HepG2 (cell line): ENCODE measurements around the gene KCNG4. TPM values are rescaled to one million over a fixed set of nuclear protein-coding genes. Genes with fewer than 3 reads are reported as not detected.

Experiments used
- ATAC-seq: fragments of 200-7000 bp; cut with Tn5 transposase; 3 replicates; pipeline ENCODE4 v1.9.1; 2020; ENCODE audit warnings: mild to moderate bottlenecking, moderate library complexity
- BruUV-seq: library from RNA; stranded (reverse); fragments of 400-500 nt; replicated peaks from 2 replicates; lab custom pipeline; 2021; lab: Mats Ljungman, UMichigan
- CTCF ChIA-PET: fragments of 300-600 bp; formaldehyde crosslinking; extraction: SDS; loops from one replicate; lab custom pipeline; 2021; ENCODE audit warnings: low total read pairs, inconsistent platforms, low intra/inter-chr PET ratio; lab: Yijun Ruan, JAX
- POLR2A ChIA-PET: fragments of 350-600 bp; sonication (Branson Sonifier 250); formaldehyde crosslinking; loops from one replicate; lab custom pipeline; 2020; ENCODE audit warnings: antibody characterized with exemption, inconsistent platforms; lab: Yijun Ruan, JAX
- DNase-seq: peaks from one replicate; pipeline ENCODE4 v3.0.0-alpha.2; 2015; ENCODE audit warnings: low spot score
- FAIRE-seq: peaks from 3 replicates; lab custom pipeline; 2011; peaks lifted over from hg19 to GRCh38; lab: Jason Lieb, UNC
- H2AFZ ChIP-seq: one replicate; pipeline ENCODE4 v1.6.1; 2011; ENCODE audit warnings: low read length, inconsistent platforms
- H3K27ac ChIP-seq: fragments of 300-600 bp; 3 replicates; pipeline ENCODE4 v1.8.0; 2011; ENCODE audit warnings: mixed run types, mild to moderate bottlenecking, mixed read lengths, low read length, inconsistent platforms; ENCODE audit not compliant: insufficient read depth; ENCODE audit errors: extremely low read length
- H3K27me3 ChIP-seq, 2 experiments: fragments of 200-600 bp in 1 of 2; 2 replicates in 1 of 2; 3 replicates in 1 of 2; pipeline versions ENCODE4 v1.6.0 to v1.8.0; 2011; ENCODE audit warnings: low read length in 2 of 2, mild to moderate bottlenecking in 2 of 2, moderate library complexity in 2 of 2, inconsistent platforms in 1 of 2; ENCODE audit not compliant: insufficient read depth in 2 of 2, control insufficient read depth in 1 of 2
- H3K36me3 ChIP-seq, 2 experiments: fragments of 200-600 bp in 1 of 2; replicated peaks in 1 of 2; 2 replicates in 1 of 2; 3 replicates in 1 of 2; pipeline versions ENCODE4 v1.5.1 to v1.8.0; 2011; ENCODE audit warnings: low read length in 2 of 2, inconsistent platforms in 1 of 2; ENCODE audit not compliant: insufficient read depth in 2 of 2, control insufficient read depth in 1 of 2
- H3K4me1 ChIP-seq: 2 replicates; pipeline ENCODE4 v1.5.1; 2012; ENCODE audit warnings: low read length, inconsistent platforms; ENCODE audit not compliant: insufficient read depth
- H3K4me2 ChIP-seq: 2 replicates; pipeline ENCODE4 v1.6.0; 2011; ENCODE audit warnings: low read depth, low read length, inconsistent platforms
- H3K4me3 ChIP-seq, 3 experiments: fragments of 200-600 bp in 1 of 3; sonication (generic), shearing (Covaris generic) in 1 of 3; replicated peaks in 1 of 3; 2 replicates each; pipeline ENCODE4 v1.5.1; 2011 to 2016; ENCODE audit warnings: low read length in 3 of 3, inconsistent platforms in 2 of 3, low read depth in 2 of 3, mild to moderate bottlenecking in 2 of 3, control low read depth in 1 of 3, mixed read lengths in 1 of 3; ENCODE audit not compliant: insufficient read depth in 1 of 3
- H3K79me2 ChIP-seq: one replicate; pipeline ENCODE4 v1.6.1; 2011; ENCODE audit warnings: low read length, inconsistent platforms; ENCODE audit not compliant: insufficient read depth
- H3K9ac ChIP-seq: 2 replicates; pipeline ENCODE4 v1.6.0; 2011; ENCODE audit warnings: mild to moderate bottlenecking, low read depth, low read length, inconsistent platforms; ENCODE audit not compliant: insufficient read depth
- H3K9me3 ChIP-seq: 2 replicates; pipeline ENCODE4 v1.5.1; 2012; ENCODE audit warnings: mild to moderate bottlenecking, low read length
- H4K20me1 ChIP-seq: 2 replicates; pipeline ENCODE4 v1.6.0; 2011; ENCODE audit warnings: inconsistent platforms, mild to moderate bottlenecking, low read length, moderate library complexity; ENCODE audit not compliant: insufficient read depth
- CTCF ChIP-seq: sonication (generic); formaldehyde crosslinking; IDR thresholded peaks from 2 replicates; pipeline ENCODE4 v1.5.0; 2020; ENCODE audit warnings: mild to moderate bottlenecking, missing genetic modification reagents, moderate library complexity
- HINFP ChIP-seq: sonication (generic); formaldehyde crosslinking; IDR thresholded peaks from 2 replicates; pipeline ENCODE4 v1.4.0; 2020; ENCODE audit warnings: low read depth, mild to moderate bottlenecking, missing genetic modification reagents
- KAT7 ChIP-seq: IDR thresholded peaks from 2 replicates; pipeline ENCODE4 v1.6.1; 2018; ENCODE audit warnings: borderline replicate concordance, missing compliant biosample characterization
- KLF16 ChIP-seq, 2 experiments: sonication (generic) in 1 of 2; formaldehyde crosslinking in 1 of 2; IDR thresholded peaks; 2 replicates each; pipeline versions ENCODE4 v1.6.1 to v1.8.0; 2016 to 2023; ENCODE audit warnings: missing genetic modification reagents in 2 of 2, missing compliant biosample characterization in 1 of 2
- RFX1 ChIP-seq: fragments of 450-650 bp; IDR thresholded peaks from 2 replicates; pipeline ENCODE4 v1.6.1; 2017
- SMC3 ChIP-seq: IDR thresholded peaks from 2 replicates; pipeline ENCODE4 v1.6.1; 2011; ENCODE audit warnings: low read length, improper control_type of control experiment
- TBL1XR1 ChIP-seq: fragments of 150-350 bp; IDR thresholded peaks from 2 replicates; pipeline ENCODE4 v1.6.1; 2014; ENCODE audit warnings: borderline replicate concordance, low read length; ENCODE audit not compliant: partially characterized antibody
- XRCC5 ChIP-seq: fragments of 200-400 bp; formaldehyde crosslinking; optimal IDR thresholded peaks from 2 replicates; pipeline ENCODE3; 2017; ENCODE audit warnings: mild to moderate bottlenecking, low read length
- ZNF225 ChIP-seq: sonication (generic); formaldehyde crosslinking; IDR thresholded peaks from 2 replicates; pipeline ENCODE4 v1.4.0; 2020; ENCODE audit warnings: mild to moderate bottlenecking, missing genetic modification reagents
- ZSCAN25 ChIP-seq: sonication (generic); formaldehyde crosslinking; IDR thresholded peaks from 2 replicates; pipeline ENCODE4 v1.8.0; 2022; ENCODE audit warnings: mild to moderate bottlenecking, missing genetic modification reagents
- WGBS: methylation state at CpG from one replicate; pipeline ENCODE4 v1.1.6; 2017; ENCODE audit warnings: low lambda C conversion rate; 5-methylcytosine and 5-hydroxymethylcytosine counted together
- in situ Hi-C: cut with HindIII; loops from 2 replicates; pipeline ENCODE4 v1.10.0; 2017; ENCODE audit warnings: low pct_unique_long_range_greater_than_20kb; ENCODE audit not compliant: extremely low pct_ligation_motif_present
- intact Hi-C: fragments of 100-400 bp; cut with micrococcal nuclease; formaldehyde crosslinking; loops from one replicate; pipeline ENCODE4 v1.10.0; 2022; ENCODE audit not compliant: unreplicated experiment
- polyA plus RNA-seq, 8 experiments: library from polyadenylated mRNA; depleted of rRNA in 3 of 8; stranded (reverse) in 7 of 8; unstranded in 1 of 8; fragments of >200 nt; fragmentation: Illumina TruSeq in 4 of 8; extraction: Trizol in 4 of 8; gene quantifications; 2 replicates each; pipeline versions ENCODE4 v1.2.1 to v1.2.3, GENCODE V29; 2011 to 2016; ENCODE audit warnings: low read depth in 4 of 8, missing spikeins in 1 of 8, mixed read lengths in 1 of 8; ENCODE audit not compliant: insufficient read depth in 1 of 8
- total RNA-seq, 5 experiments: library from RNA; depleted of rRNA; stranded (reverse); fragments of >200 nt; fragmentation: Illumina TruSeq; extraction: Trizol; gene quantifications; 2 replicates each; pipeline ENCODE4 v1.2.3, GENCODE V29; 2016; ENCODE audit warnings: low read depth in 1 of 5

KCNG4 gene
- total and polyA plus RNA-seq, 2 of the 13 experiments (the other 11 are each of a cell fraction or from before 2014, with no cell fraction given): not detected

DNA sequence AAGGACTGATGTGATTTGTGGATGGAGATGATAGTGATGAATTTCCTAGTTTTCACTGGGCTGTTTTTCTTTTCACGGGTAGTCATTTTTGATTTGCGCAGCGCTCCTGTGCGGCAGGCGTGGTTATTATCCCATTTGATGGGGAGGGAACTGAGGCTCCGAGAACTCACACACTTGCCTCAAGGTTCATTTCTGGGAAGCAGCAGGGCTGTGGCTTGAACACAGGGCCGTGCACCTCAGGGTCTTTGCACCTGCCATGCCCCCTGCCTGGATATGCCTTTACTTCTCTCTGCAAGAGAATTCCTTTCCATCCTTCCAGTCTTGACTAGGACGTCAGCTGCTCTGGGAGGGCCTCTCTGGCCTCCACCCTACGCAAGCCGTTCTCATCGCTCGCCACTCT is 38.5 kb upstream of the KCNG4 start:
- intact Hi-C loops (no loop called here), in situ Hi-C loops (loop anchor here (5.0 kb wide), 1 partner anchor 204 kb away; no protein-coding TSS in a partner anchor)
- WGBS: 58% methylated on average over 12 of the region's 12 CpGs
- ATAC-seq (no peak), DNase-seq (no peak), FAIRE-seq (no peak)
- Histone ChIP-seq H3K4me3 (no peak overlapping the region), H3K9me3 (no peaks in the 10 kb centered on the region), H3K4me2 (no peak overlapping the region), H4K20me1 (no peaks in the 10 kb centered on the region; the same call in 1 of the 2 replicates), H3K9ac (no peak overlapping the region), H3K27me3 (peaks cover 0 to 49% of the 10 kb centered on the region in 2 experiments; a peak in 3 of 5 replicates), H3K4me1 (no peaks in the 10 kb centered on the region), H2AFZ (no peak overlapping the region), H3K36me3 (no peaks in the 10 kb centered on the region), H3K27ac (no peak overlapping the region), H3K79me2 (no peaks in the 10 kb centered on the region)
- ChIA-PET CTCF (interaction anchor here (3.6 kb wide), 1 partner anchor 206 kb away, joined by 62 read pairs; no protein-coding TSS in a partner anchor), POLR2A (no interaction called here)
- no TSS peak for BruUV-seq
- no peak for TF ChIP-seq RFX1

GRCh38 chr16:84277244-84277823 is 37.5 kb upstream of the KCNG4 start:
- H3K4me1 ChIP-seq: no peaks in the 10 kb centered on the region
- BruUV-seq: no TSS peak
- peaks cover 0 to 46% of the 10 kb centered on the region in 2 experiments; a peak in 3 of 5 replicates for H3K27me3 ChIP-seq
- CTCF ChIA-PET: interaction anchor here (0.6 to 3.6 kb wide), 4 partner anchors 31 to 345 kb away, joined by 4 to 62 read pairs (median 8); no protein-coding TSS in a partner anchor
- POLR2A ChIA-PET: no interaction called here
- H3K4me2 ChIP-seq: no peak overlapping the region
- 12% methylated on average over 10 of the region's 10 CpGs for WGBS
- H3K36me3 ChIP-seq: no peaks in the 10 kb centered on the region
- no peak overlapping the region for H3K9ac ChIP-seq
- H3K79me2 ChIP-seq: no peaks in the 10 kb centered on the region
- FAIRE-seq: peak; percentile 89
- no peaks in the 10 kb centered on the region for H3K9me3 ChIP-seq
- H4K20me1 ChIP-seq: no peaks in the 10 kb centered on the region; the same call in 1 of the 2 replicates
- H3K27ac ChIP-seq: no peak overlapping the region
- no peak overlapping the region for H2AFZ ChIP-seq
- DNase-seq: peak; percentile 51
- intact Hi-C loops: loop anchor here (1.0 kb wide), 1 partner anchor 31 kb away; no protein-coding TSS in a partner anchor
- H3K4me3 ChIP-seq: no peak overlapping the region
- in situ Hi-C loops: loop anchor here (5.0 kb wide), 1 partner anchor 205 kb away; no protein-coding TSS in a partner anchor
- peak; percentile 85 for ATAC-seq
- TF ChIP-seq HINFP (peak; percentile 84; the same call in 1 of the 2 replicates), ZSCAN25 (CRISPR knock-in tag) (no peak), SMC3 (peak; percentile 90), CTCF (CRISPR knock-in tag) (peak; percentile 89), XRCC5 (peak; percentile 42), KLF16 (CRISPR knock-in tag; IDR thresholded peaks at IDR 0.05) (0 out of 4 replicates have a peak, but pooled peaks of 1 of the 2 experiments have one; percentile 33), TBL1XR1 (peak; percentile 40), ZNF225 (no peak), KAT7 (no peak)
